Measurements from ENCODE around the gene PIGV. TPM values are rescaled to one million over a fixed set of nuclear protein-coding genes. Genes with fewer than 3 reads are reported as not detected.
"Not testable (repeated sequence)": the region's sequence is repeated elsewhere in the genome, so short reads cannot be mapped to it uniquely, and the experiment has no call there.

The PIGV gene
- total RNA-seq, 1 donor from 2014 or later: 20.3 TPM

- Histone ChIP-seq H3K9me3 (no peaks in the 10 kb centered on the region), H3K4me1 (peaks cover 9% of the 10 kb centered on the region), H3K36me3 (peaks cover 78% of the 10 kb centered on the region), H3K4me3 (no peak overlapping the region), H3K27me3 (ENCODE audit: low read depth) (no peaks in the 10 kb centered on the region), H3K27ac (peak overlapping the region; percentile 18)
- intact Hi-C loops (cut with DNase I): no loop called here
- no peak for ATAC-seq
- no peak for TF ChIP-seq CTCF (IDR thresholded peaks at IDR 0.05)
- peak; percentile 59 for DNase-seq
These were observed 56.9 kb downstream of the PIGV start for GRCh38 chr1:26844424-26845196.

- peaks cover 79% of the 10 kb centered on the region for H3K36me3 ChIP-seq
- H3K27me3 ChIP-seq (ENCODE audit: low read depth); H3K27ac ChIP-seq; ATAC-seq; DNase-seq; H3K4me1 ChIP-seq; H3K9me3 ChIP-seq; H3K4me3 ChIP-seq; intact Hi-C loops (cut with DNase I): not testable (repeated sequence)
These were observed 60.1 kb downstream of the PIGV start for GRCh38 chr1:26847826-26848225.

Other genes with a start within 250 kb of the PIGV start
- 72.4 TPM for gene ARID1A, start 91.9 kb upstream of the PIGV start, total RNA-seq
- 29.1 TPM for gene ZDHHC18, start 38.7 kb downstream of the PIGV start, total RNA-seq
- 47.5 TPM for gene SFN, start 75.2 kb downstream of the PIGV start, total RNA-seq
- 25.9 TPM for gene GPN2, start 102.3 kb downstream of the PIGV start, total RNA-seq
- 16.1 TPM for gene GPATCH3, start 112.5 kb downstream of the PIGV start, total RNA-seq
- gene NR0B2, start 126.0 kb downstream of the PIGV start, total RNA-seq: 2.2 TPM
- gene NUDC, start 133.8 kb downstream of the PIGV start, total RNA-seq: 56.7 TPM
- 8.1 TPM for gene KDF1, start 172.5 kb downstream of the PIGV start, total RNA-seq
- gene TRNP1, start 205.7 kb downstream of the PIGV start, total RNA-seq: 15.3 TPM
- gene TENT5B, start 224.9 kb downstream of the PIGV start, total RNA-seq: 21.1 TPM